Measurements from ENCODE around the gene INHBB.

Gene INHBB

DNA sequence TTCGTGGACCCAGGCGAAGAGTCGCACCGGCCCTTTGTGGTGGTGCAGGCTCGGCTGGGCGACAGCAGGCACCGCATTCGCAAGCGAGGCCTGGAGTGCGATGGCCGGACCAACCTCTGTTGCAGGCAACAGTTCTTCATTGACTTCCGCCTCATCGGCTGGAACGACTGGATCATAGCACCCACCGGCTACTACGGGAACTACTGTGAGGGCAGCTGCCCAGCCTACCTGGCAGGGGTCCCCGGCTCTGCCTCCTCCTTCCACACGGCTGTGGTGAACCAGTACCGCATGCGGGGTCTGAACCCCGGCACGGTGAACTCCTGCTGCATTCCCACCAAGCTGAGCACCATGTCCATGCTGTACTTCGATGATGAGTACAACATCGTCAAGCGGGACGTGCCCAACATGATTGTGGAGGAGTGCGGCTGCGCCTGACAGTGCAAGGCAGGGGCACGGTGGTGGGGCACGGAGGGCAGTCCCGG lies 3.5 kb downstream of the INHBB start:
- no peaks in the 10 kb centered on the region for H3K36me3 Mint-ChIP-seq
- peaks cover 11% of the 10 kb centered on the region for H3K4me1 Mint-ChIP-seq
- no peaks in the 10 kb centered on the region for H3K9me3 Mint-ChIP-seq
- H3K27ac Mint-ChIP-seq, result no peak overlapping the region
- DNase-seq, result no peak
- peaks cover 81% of the 10 kb centered on the region for H3K27me3 Mint-ChIP-seq
- no peak overlapping the region for H3K4me3 Mint-ChIP-seq
- CTCF ChIA-PET, result interaction anchor here (0.6 to 0.9 kb wide), 2 partner anchors 10 to 38 kb away, joined by 3 to 4 read pairs; no protein-coding TSS in a partner anchor

DNA sequence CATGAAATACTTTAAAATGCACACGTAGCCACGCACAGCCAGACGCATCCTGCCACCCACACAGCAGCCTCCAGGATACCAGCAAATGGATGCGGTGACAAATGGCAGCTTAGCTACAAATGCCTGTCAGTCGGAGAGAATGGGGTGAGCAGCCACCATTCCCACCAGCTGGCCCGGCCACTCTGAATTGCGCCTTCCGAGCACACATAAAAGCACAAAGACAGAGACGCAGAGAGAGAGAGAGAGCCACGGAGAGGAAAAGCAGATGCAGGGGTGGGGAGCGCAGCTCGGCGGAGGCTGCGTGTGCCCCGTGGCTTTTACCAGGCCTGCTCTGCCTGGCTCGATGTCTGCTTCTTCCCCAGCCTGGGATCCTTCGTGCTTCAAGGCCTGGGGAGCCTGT lies 4.1 kb downstream of the INHBB start:
- no peaks in the 10 kb centered on the region for H3K9me3 Mint-ChIP-seq
- CTCF ChIA-PET, result interaction anchor here (0.9 kb wide), 1 partner anchor 10 kb away, joined by 3 read pairs; no protein-coding TSS in a partner anchor
- peaks cover 75% of the 10 kb centered on the region for H3K27me3 Mint-ChIP-seq
- H3K4me1 Mint-ChIP-seq, result peaks cover 11% of the 10 kb centered on the region
- H3K4me3 Mint-ChIP-seq, result no peak overlapping the region
- no peak for DNase-seq
- H3K36me3 Mint-ChIP-seq, result no peaks in the 10 kb centered on the region
- H3K27ac Mint-ChIP-seq, result no peak overlapping the region

DNA sequence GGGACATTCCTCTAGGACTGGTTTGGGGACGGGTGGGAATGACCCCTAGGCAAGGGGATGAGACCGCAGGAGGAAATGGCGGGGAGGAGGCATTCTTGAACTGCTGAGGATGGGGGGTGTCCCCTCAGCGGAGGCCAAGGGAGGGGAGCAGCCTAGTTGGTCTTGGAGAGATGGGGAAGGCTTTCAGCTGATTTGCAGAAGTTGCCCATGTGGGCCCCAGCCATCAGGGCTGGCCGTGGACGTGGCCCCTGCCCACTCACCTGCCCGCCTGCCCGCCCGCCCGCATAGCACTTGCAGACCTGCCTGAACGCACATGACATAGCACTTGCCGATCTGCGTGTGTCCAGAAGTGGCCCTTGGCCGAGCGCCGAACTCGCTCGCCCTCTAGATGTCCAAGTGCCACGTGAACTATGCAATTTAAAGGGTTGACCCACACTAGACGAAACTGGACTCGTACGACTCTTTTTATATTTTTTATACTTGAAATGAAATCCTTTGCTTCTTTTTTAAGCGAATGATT lies 4.9 kb downstream of the INHBB start:
- Mint-ChIP-seq H3K27me3 (peaks cover 73% of the 10 kb centered on the region), H3K4me3 (no peak overlapping the region), H3K9me3 (no peaks in the 10 kb centered on the region), H3K27ac (no peak overlapping the region), H3K36me3 (no peaks in the 10 kb centered on the region), H3K4me1 (peaks cover 11% of the 10 kb centered on the region)
- DNase-seq, result no peak
- CTCF ChIA-PET, result no interaction called here

DNA sequence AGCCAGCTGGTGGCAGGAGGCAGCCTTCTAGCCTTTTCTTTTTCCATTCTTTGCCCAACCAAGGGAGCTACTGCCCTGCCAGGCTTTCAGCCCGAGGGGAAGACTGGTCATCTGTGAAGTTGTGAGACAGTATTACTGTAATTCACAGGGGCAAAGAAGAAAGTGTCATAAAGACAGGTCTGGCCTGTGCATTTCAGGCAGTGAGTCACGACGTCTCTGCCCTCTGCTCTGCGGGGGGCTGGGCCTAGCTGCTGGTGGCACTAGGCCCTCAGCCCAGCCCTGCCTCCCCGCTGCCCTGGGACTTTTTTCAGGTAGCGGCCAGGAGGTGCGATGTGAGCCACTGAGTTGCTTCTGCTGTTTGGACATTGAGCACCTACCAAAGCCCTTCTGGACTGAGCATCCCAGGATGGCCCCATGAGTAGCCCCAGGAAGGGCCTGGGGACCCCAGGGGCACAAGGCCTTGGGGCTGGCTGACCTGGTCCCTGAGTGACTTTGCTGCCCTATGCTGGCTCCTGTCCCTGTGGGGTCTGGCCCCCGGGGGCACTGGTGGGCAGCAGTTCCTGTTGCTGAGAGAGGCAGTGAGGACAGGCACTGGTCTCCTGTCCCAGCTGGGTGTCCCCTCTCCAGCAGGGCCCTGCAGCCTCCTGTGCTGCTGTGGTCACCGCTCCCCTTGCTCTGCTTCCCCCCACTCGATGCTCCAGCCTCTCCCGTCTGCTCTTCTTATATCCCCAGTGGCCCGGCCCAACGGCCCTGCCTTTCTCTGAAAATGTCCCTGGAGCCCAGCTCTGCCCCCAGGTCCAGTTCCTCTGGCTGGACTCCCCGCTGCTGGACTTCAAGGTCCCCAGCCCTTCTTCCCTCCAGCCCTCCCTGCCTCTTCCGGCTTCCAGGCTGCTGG lies 7.0 kb downstream of the INHBB start:
- H3K4me1 Mint-ChIP-seq, result no peaks in the 10 kb centered on the region
- H3K36me3 Mint-ChIP-seq, result no peaks in the 10 kb centered on the region
- H3K9me3 Mint-ChIP-seq, result no peaks in the 10 kb centered on the region
- H3K4me3 Mint-ChIP-seq, result no peak overlapping the region
- CTCF ChIA-PET, result no interaction called here
- H3K27me3 Mint-ChIP-seq, result peaks cover 73% of the 10 kb centered on the region
- DNase-seq, result no peak
- H3K27ac Mint-ChIP-seq, result no peak overlapping the region

DNA sequence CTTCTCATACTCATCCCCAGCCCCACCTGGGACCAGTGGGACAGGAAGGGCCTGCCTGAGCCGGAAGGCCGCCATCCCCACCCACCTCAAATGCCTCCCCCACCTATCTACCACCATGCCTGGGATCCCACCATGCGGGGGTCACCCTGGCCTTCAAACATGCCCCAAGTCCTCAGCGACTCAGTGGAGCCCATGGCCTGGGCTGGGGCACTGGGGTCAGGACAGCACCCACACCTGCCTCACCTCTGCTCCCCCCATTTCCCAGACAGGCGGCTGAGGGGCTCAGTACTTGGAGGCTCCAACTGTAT lies 7.6 kb downstream of the INHBB start:
- Mint-ChIP-seq H3K27ac (no peak overlapping the region), H3K27me3 (peaks cover 69% of the 10 kb centered on the region), H3K36me3 (no peaks in the 10 kb centered on the region), H3K4me1 (no peaks in the 10 kb centered on the region), H3K9me3 (no peaks in the 10 kb centered on the region), H3K4me3 (no peak overlapping the region)
- CTCF ChIA-PET, result no interaction called here
- no peak for DNase-seq

DNA sequence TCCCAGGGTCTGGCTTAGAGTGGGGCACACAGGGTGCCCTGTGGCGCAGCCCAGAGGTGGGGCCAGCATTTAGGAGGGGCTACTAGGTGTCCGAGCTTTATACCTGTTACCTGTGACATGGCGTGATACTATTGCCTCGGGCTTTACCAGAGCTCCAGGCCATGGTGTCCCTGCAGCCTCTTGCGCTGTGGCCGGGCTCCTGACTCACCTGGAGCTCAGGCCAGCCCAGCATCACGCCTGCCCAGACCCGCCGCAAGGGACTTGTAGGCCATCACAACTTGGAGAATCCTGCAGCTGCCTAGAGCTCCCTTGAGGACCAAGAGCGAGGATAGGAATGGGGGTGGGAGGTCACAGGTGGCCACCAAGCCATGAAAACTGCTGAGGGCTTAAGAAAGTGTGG lies 8.0 kb downstream of the INHBB start:
- DNase-seq, result no peak
- Mint-ChIP-seq H3K36me3 (no peaks in the 10 kb centered on the region), H3K4me3 (no peak overlapping the region), H3K9me3 (no peaks in the 10 kb centered on the region), H3K27me3 (peaks cover 65% of the 10 kb centered on the region), H3K4me1 (no peaks in the 10 kb centered on the region), H3K27ac (no peak overlapping the region)
- CTCF ChIA-PET, result no interaction called here

DNA sequence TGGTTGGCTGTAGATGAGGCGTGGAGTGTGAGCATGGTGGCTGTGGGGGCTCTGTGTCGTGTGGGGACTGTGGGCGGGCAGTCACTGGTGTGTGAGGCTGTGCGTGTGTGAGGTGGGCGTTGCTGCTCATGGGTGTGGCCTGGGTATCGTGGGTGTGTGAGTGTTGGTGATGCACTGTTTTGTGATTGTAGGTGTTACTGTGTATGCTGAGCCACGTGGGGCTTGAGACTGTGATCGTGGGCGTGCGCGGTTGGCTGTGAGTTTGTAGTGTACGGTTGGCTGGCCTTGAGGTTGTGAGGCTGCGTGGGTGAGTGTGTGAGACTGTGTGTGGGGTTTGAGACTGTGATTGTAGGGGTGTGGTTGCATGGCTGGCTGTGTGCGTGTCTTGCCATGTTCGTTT lies 8.5 kb downstream of the INHBB start:
- CTCF ChIA-PET, result no interaction called here
- H3K4me3 Mint-ChIP-seq, result no peak overlapping the region
- no peak for DNase-seq
- H3K27ac Mint-ChIP-seq, result no peak overlapping the region
- no peaks in the 10 kb centered on the region for H3K9me3 Mint-ChIP-seq
- no peaks in the 10 kb centered on the region for H3K36me3 Mint-ChIP-seq
- H3K4me1 Mint-ChIP-seq, result no peaks in the 10 kb centered on the region
- H3K27me3 Mint-ChIP-seq, result peaks cover 60% of the 10 kb centered on the region

DNA sequence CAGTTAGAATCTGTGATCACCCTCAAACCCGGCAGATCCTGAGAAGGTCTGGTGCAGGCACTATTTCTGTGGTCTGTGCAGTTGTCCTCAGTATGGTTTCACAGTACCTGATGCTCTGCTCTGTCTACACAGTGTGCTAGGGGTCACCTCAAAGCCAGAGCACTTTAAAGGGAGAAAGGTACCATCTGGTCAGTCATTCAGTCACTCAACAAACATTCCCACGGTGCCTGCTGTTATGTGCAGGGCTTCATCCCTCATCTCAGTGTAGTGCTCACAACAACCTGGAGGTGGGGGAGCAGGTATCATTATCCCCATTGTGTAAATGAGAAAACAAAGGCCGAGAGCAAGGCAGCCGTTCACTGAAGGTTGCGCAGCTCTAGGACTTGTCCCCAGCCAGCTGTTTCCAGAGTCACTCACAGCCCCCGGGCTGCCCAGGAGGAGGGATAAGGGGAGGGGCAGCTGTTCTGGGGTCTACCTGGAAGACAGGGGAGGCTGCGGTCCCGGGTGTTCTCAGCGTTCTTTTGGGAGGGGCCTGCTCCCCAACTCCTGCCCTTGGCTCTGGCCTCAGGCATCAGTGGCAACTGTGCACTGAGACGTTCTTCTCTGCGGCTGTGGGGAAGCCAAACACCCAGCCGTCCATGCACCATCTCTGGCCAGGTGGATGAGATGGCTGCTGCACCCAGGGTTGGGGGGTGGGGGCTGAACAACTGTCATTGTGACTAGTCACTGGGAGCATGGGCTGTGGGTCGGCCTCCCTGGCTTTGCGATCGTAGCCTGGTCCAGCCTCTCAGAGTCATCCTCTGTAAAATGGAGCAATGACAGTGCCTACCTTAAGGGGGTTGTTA lies 9.2 kb downstream of the INHBB start:
- no peaks in the 10 kb centered on the region for H3K36me3 Mint-ChIP-seq
- no peaks in the 10 kb centered on the region for H3K9me3 Mint-ChIP-seq
- CTCF ChIA-PET, result no interaction called here
- H3K27me3 Mint-ChIP-seq, result peaks cover 53% of the 10 kb centered on the region
- H3K4me1 Mint-ChIP-seq, result no peaks in the 10 kb centered on the region
- H3K27ac Mint-ChIP-seq, result no peak overlapping the region
- no peak overlapping the region for H3K4me3 Mint-ChIP-seq
- no peak for DNase-seq

DNA sequence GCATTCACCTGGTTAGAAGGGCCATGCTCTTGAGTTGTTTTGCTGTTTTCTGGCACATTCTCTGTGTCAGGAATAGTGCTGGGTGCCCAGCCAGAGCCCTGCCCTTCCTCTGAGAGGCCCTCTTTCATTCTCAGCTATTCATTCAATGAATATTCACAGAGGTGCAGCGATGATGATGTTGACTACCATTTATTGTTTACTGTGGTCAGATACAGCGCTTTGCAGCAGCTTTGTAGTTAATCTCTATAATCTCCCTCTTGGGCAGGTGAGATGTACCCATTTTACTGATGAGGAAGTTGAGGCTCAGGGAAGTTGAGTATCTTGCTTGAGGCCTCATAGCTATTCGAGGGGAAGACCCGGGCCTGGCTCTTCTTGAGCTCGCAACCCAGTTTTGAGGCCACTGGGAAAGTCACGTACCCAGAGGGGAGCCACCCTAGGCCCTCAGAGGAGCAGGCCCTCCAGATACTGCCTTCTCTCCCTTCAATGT lies 9.9 kb downstream of the INHBB start:
- DNase-seq, result no peak
- Mint-ChIP-seq H3K4me1 (no peaks in the 10 kb centered on the region), H3K27me3 (peaks cover 46% of the 10 kb centered on the region), H3K27ac (no peak overlapping the region), H3K4me3 (no peak overlapping the region), H3K9me3 (no peaks in the 10 kb centered on the region), H3K36me3 (no peaks in the 10 kb centered on the region)
- CTCF ChIA-PET, result no interaction called here

DNA sequence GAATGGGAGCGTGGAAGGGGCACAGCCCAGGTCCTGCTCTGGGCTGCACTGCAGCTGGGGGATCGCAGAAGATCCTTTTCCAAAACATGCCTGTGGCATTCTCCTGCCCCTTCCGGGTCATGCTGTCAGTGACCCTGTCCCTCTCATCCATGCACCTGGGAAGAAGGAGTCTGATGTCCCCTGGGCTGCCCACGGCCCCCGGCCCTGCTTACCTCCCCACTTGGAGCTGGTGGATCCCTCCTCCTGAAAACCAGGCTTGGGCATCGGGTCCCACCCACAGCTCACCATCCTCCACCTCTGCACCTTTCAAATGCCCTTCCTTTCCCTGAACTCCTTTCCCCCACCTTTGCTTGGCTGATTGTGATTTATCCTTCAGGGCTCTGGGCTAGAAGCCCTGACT lies 11.8 kb downstream of the INHBB start:
- Mint-ChIP-seq H3K9me3 (no peaks in the 10 kb centered on the region), H3K27ac (no peak overlapping the region), H3K4me3 (no peak overlapping the region), H3K27me3 (peaks cover 38% of the 10 kb centered on the region), H3K4me1 (no peaks in the 10 kb centered on the region), H3K36me3 (no peaks in the 10 kb centered on the region)
- no peak for DNase-seq
- CTCF ChIA-PET, result no interaction called here

DNA sequence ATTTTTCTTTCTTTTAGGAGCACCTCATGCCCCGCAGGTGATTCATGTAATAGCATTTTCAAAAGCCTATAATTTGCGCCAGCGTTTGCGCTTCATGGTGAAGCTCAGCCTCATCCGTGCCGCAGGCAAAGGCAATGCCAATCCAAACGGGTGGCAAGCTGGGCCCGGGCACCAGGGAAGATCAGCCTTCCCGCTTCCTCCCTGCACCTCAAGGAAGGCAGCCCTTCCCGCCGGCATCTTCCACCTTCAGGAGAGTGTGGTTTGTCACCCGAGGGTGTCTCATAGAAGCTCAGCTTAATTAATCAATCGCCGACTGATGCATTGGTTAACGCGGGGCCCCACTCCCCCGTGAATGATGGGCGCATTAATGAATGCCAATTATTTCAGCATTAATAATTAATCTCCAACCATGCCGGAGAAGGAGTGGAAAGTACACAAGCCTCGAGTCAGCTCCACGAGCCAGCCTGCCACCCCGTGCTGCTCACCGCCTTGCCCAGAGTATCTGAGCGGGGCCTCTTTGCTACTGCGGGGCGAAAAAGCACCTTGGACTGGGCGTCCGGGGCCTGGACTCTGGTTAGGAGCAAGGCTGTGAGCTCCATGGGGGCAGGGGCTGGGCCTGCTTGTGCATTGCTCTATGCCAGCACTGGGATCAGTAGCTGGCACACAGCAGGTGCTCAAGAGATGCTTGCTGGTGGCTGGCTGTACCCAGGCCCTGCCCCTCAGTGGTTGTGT lies 13.0 kb downstream of the INHBB start:
- Mint-ChIP-seq H3K36me3 (no peaks in the 10 kb centered on the region), H3K27me3 (peaks cover 36% of the 10 kb centered on the region), H3K27ac (no peak overlapping the region), H3K4me1 (no peaks in the 10 kb centered on the region), H3K4me3 (no peak overlapping the region), H3K9me3 (no peaks in the 10 kb centered on the region)
- CTCF ChIA-PET, result no interaction called here
- no peak for DNase-seq

DNA sequence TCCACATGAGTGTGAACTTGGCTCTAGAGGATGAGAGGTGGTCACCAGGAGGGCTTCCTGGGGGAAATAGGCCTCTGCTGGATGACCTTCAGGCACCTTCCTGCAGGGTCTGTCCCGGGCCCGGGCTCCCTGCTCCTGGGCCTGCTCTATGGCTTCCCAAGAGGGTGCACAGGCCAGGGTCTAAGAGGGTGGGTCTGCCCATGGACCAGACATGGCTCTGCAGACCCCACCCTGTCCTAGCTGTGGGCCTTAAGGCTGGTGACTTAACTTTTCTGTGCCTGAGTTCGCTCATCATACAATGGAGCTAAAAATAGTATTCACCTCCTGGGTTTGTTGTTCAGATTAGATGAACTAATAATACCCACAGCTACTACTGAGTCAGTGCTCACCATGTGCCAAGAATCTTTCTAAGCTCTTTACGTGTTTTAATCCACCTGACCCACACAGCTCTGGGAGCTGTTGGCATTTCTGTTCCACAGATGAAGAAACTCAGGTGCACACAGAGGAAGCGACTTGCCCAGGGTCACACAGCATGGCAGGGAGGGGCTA lies 14.4 kb downstream of the INHBB start:
- Mint-ChIP-seq H3K4me1 (no peaks in the 10 kb centered on the region), H3K4me3 (no peak overlapping the region), H3K9me3 (no peaks in the 10 kb centered on the region), H3K36me3 (no peaks in the 10 kb centered on the region), H3K27ac (no peak overlapping the region), H3K27me3 (peaks cover 36% of the 10 kb centered on the region)
- DNase-seq, result no peak
- CTCF ChIA-PET, result no interaction called here

DNA sequence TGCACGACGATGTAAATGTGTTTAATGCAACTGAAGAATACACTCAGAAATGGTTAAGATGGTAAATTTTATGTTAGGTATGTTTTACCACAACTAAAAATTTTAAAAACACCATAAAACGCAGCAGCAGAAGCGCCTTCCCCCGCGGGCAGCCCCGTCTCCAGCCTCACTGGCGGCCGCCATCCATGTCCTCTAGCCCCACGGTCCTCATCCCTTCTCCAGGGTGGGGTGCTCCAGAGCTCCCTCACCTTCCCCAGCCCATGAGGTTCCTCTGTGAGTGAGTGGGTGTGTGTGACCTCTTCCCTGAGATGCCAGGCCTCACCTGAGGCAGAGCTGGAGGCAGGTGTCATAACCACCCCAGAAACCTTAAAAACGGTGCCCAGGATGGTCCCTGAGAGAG lies 17.0 kb downstream of the INHBB start:
- no peak overlapping the region for H3K4me3 Mint-ChIP-seq
- peaks cover 22% of the 10 kb centered on the region for H3K27me3 Mint-ChIP-seq
- no peaks in the 10 kb centered on the region for H3K36me3 Mint-ChIP-seq
- H3K4me1 Mint-ChIP-seq, result no peaks in the 10 kb centered on the region
- no peak overlapping the region for H3K27ac Mint-ChIP-seq
- CTCF ChIA-PET, result no interaction called here
- DNase-seq, result no peak
- no peaks in the 10 kb centered on the region for H3K9me3 Mint-ChIP-seq

DNA sequence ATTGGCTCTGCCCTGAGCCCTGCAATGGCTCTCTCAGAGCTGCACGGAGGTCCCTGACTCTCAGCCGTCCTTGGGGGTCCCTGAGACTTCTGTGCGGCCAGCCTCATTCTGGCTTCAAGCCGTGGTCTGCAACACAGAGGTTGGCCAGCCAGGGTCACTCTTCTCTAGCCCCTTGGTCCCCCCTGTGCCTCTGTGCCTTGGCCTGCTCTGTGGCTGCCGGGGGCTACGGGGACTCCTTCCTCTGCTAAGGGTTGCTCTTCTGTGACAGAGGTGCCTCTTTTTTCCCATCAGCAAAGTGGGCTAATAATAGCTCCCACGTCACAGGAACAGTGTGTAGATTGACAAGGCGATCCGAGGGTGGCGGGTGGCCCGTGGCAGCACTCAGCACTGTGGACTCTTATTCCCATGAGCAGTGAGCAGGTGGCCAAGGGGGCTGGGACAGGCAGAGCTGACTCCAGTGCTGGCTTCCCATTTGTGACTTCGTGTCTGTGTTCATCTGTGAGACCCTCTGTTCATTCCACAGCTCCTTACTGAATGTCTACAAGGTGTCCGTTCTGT lies 19.4 kb downstream of the INHBB start:
- no peak overlapping the region for H3K27ac Mint-ChIP-seq
- H3K9me3 Mint-ChIP-seq, result no peaks in the 10 kb centered on the region
- no peaks in the 10 kb centered on the region for H3K36me3 Mint-ChIP-seq
- no peak overlapping the region for H3K4me3 Mint-ChIP-seq
- peaks cover 19% of the 10 kb centered on the region for H3K27me3 Mint-ChIP-seq
- no peaks in the 10 kb centered on the region for H3K4me1 Mint-ChIP-seq
- no peak for DNase-seq
- CTCF ChIA-PET, result no interaction called here

Measured in activated naive CD4-positive, alpha-beta T cell treated with anti-CD3 and anti-CD28 coated beads, Interleukin-2, amount 10 ng/mL, durations not matched to agents 7 days and 5 days (primary cell).